Hair follicular keratinocyte (primary cell): ENCODE results near the gene CHD9NB. TPM values are rescaled to one million over a fixed set of nuclear protein-coding genes. Genes with fewer than 3 reads are reported as not detected.

Source experiments
- total RNA-seq: library from RNA; depleted of rRNA; stranded (reverse); fragments of >200 nt; gene quantifications from 2 replicates; pipeline ENCODE4 v1.2.3, GENCODE V29; 2015

CHD9NB gene
- total RNA-seq: 0.11 and 0.47 TPM in 2 replicates

DNA sequence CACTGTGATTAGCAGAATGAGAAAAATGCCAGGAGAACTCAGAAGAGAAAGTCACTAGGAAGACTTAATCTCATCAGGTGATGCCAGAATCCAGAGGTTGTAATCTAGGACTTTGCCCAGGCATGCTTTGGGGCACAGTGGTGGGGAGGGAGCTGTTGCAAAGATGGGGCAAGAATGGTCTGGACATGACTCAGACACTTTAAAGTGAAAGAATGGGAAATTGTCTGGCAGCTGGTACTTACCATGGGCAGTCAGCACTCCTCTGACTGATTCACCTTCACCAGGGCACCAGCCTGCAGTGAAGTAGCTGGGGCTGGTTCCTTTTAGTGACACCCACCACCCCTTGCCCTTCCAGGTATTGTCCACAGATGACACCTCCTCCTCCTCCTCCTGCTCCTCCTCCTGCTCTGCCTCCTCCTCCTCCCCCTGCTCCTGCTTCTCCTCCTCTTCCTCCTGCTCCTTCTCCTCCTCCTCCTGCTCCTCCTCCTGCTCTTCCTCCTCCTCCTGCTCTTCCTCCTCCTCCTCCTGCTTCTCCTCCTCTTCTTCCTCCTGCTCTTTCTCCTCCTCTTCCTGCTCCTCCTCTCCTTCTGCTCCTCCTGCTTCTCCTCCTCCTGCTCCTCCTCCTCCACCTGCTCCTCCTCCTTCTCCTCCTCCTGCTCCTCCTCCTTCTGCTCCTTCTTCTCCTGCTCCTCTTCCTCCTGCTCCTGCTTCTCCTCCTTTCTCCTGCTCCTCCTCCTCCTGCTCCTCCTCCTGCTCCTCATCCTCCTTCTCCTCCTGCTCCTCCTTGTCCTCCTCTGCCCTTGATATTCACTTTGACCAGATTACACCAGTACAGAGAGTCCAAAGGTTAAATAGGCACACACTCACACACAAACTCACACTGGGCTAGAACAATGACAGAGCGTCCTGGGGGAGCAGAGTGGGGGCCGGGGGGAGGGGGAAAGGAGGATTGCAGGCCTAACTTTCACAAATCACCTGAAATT lies at the start of gene CHD9NB:
Gene CHD9NB, minus strand, starts transcription at position 379 of the 983 bp plus-strand sequence. CDS start 8,739 bp downstream, outside the sequence.

DNA sequence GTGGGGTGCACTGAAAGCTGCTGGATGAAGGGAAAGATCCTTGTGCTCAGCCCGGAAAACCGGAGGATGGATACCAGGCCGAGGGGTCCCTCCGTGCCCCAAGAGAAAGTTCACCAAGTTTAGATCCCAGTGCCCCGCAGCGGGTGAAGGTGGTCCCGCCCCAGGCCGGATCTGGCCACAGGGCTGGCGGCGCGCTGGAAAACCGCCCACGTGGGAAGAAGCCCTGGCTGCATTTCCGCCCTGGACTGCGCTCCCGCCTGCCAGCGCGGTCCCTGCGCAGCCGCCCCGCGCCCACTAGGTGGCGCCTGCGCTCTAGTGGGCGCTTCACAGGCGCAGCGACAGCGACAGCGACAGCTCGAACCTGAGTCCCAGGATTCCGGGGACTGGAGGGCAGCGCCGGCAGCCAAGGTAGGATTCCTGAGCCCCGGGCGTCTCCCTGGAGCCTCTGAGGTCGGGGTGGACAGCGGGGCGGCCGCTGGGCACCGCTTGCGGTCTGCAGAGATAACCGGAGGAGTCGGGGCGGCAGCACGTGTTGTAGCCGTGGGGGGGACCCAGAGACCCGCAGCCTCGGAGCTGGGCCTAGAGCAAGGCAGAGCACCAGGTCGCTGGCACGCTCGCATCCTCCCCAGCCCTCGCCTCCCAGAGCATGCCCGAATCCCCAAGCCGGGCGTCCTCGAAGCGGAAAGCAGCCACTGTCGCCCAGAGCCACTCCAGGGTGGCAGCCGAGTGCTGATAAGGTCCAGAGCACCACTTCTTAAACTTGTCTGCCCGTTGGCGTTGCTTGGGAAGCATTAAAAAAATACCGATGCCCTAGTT lies 2.2 kb upstream of the CHD9NB start, which contains the start of gene CHD9:
Gene CHD9, plus strand, starts transcription at position 322 of the 816 bp plus-strand sequence. CDS start 101,099 bp downstream, outside the sequence.

Other genes with a start within 250 kb of the CHD9NB start
- gene CHD9, start 2.1 kb upstream of the CHD9NB start, total RNA-seq: 14.7 and 23.2 TPM in 2 replicates